Sigmoid colon (tissue), 7 donors: ENCODE results near the gene KCNAB2. TPM values are rescaled to one million over a fixed set of nuclear protein-coding genes. Genes with fewer than 3 reads are reported as not detected.
A peak's percentile ranks its signal among the peaks of the same experiment; 100 is the strongest.

Source experiments
- DNase-seq: peaks from one replicate; pipeline ENCODE4 v3.0.0-alpha.2; 2019
- H3K27ac ChIP-seq, 4 donors: fragments of 200-600 bp; sonication (generic); one replicate each; pipeline ENCODE4 v1.5.1; 2016 to 2019; ENCODE audit warnings: mild to moderate bottlenecking in 1 of 4
- H3K27me3 ChIP-seq, 3 donors: fragments of 200-600 bp; sonication (generic); one replicate each; pipeline ENCODE4 v1.5.1; 2019; ENCODE audit warnings: mild to moderate bottlenecking in 1 of 3
- H3K36me3 ChIP-seq, 4 donors: fragments of 200-600 bp; sonication (generic); one replicate each; pipeline ENCODE4 v1.5.1; 2016 to 2019
- H3K4me1 ChIP-seq, 4 donors: fragments of 200-600 bp; sonication (generic); one replicate each; pipeline ENCODE4 v1.5.1; 2017 to 2019
- H3K4me3 ChIP-seq, 4 donors: fragments of 200-600 bp; sonication (generic); one replicate each; pipeline ENCODE4 v1.5.1; 2017 to 2019; ENCODE audit warnings: mild to moderate bottlenecking in 2 of 4, moderate library complexity in 1 of 4
- H3K9me3 ChIP-seq, 4 donors: fragments of 200-600 bp in 3 of 4; sonication (generic) in 3 of 4; one replicate each; pipeline versions ENCODE4 v1.5.1 to v1.6.1; 2013 to 2019
- CTCF ChIP-seq, 4 experiments: fragments of 450-650 bp in 3 of 4; fragments of 200-600 bp in 1 of 4; IDR thresholded peaks; one replicate each; pipeline ENCODE4 v1.5.1; 2016 to 2019; ENCODE audit warnings: antibody characterized with exemption in 4 of 4, mild to moderate bottlenecking in 3 of 4, moderate library complexity in 2 of 4
- EP300 ChIP-seq, 4 donors: sonication (generic); formaldehyde crosslinking; IDR thresholded peaks; one replicate each; pipeline ENCODE4 v1.6.1; 2017; ENCODE audit warnings: antibody characterized with exemption in 4 of 4
- POLR2A ChIP-seq, 2 donors: fragments of 450-650 bp; IDR thresholded peaks; one replicate each; pipeline ENCODE4 v1.6.1; 2016; ENCODE audit warnings: antibody characterized with exemption in 2 of 2, mild to moderate bottlenecking in 2 of 2, moderate library complexity in 2 of 2
- POLR2AphosphoS5 ChIP-seq, 4 donors: sonication (generic); formaldehyde crosslinking; IDR thresholded peaks; one replicate each; pipeline ENCODE4 v1.6.1; 2017; ENCODE audit warnings: antibody characterized with exemption in 4 of 4
- WGBS, 2 donors: extraction: QIAGEN DNeasy Blood & Tissue Kit; methylation state at CpG; one replicate each; pipeline ENCODE4 v1.1.7; 2013; 5-methylcytosine and 5-hydroxymethylcytosine counted together
- intact Hi-C: fragments of 100-400 bp; cut with DNase I; formaldehyde crosslinking; loops from one replicate; pipeline ENCODE4 v1.15.1; 2023
- polyA plus RNA-seq, 3 donors: library from polyadenylated mRNA; stranded (reverse); fragments of 200-250 nt; gene quantifications; one replicate each; pipeline ENCODE4 v1.2.3, GENCODE V29; 2013
- total RNA-seq, 4 donors: library from RNA; depleted of rRNA; stranded (reverse); fragments of >200 nt; gene quantifications; one replicate each; pipeline ENCODE4 v1.1.0, GENCODE V29; 2016
- donor health status: healthy with polysubstance abuse.
- donor health status: Bipolar disorder and iron deficiency.
- donor health status: healthy.

KCNAB2 gene
- total and polyA plus RNA-seq, 7 donors: 3.0 to 23.5 (median 7.7) TPM

- Histone ChIP-seq H3K27me3 (peaks cover 0 to 27% (median 2%) of the 10 kb centered on the region in 3 donors), H3K9me3 (no peaks in the 10 kb centered on the region), H3K27ac (peak overlapping the region in 2 of 4 donors; percentile 20 to 28), H3K4me1 (no peaks in the 10 kb centered on the region), H3K4me3 (peak overlapping the region in 3 of 4 donors; percentile 2 to 34 (median 23)), H3K36me3 (no peaks in the 10 kb centered on the region)
- TF ChIP-seq POLR2A (IDR thresholded peaks at IDR 0.05) (no peak), POLR2AphosphoS5 (IDR thresholded peaks at IDR 0.05) (peak in 3 of 4 donors; percentile 17 to 50 (median 43)), CTCF (IDR thresholded peaks at IDR 0.05) (no peak), EP300 (IDR thresholded peaks at IDR 0.05) (no peak)
- 21 to 23% methylated on average over 34 of the region's 34 CpGs for WGBS, 2 donors
- peak; percentile 83 for DNase-seq
- intact Hi-C loops: no loop called here
These were observed 19.4 kb upstream of the KCNAB2 start for GRCh38 chr1:6026095-6026809.

GRCh38 chr1:6027591-6027990, 18.1 kb upstream of the KCNAB2 start:
- intact Hi-C loops: no loop called here
- no peaks in the 10 kb centered on the region for H3K9me3 ChIP-seq
- peaks cover 0 to 27% (median 2%) of the 10 kb centered on the region in 3 donors for H3K27me3 ChIP-seq
- H3K4me3 ChIP-seq: peak overlapping the region in 1 of 4 donors; percentile 34
- TF ChIP-seq EP300 (IDR thresholded peaks at IDR 0.05) (no peak), POLR2AphosphoS5 (IDR thresholded peaks at IDR 0.05) (no peak), CTCF (IDR thresholded peaks at IDR 0.05) (no peak), POLR2A (IDR thresholded peaks at IDR 0.05) (no peak)
- no peaks in the 10 kb centered on the region for H3K4me1 ChIP-seq
- DNase-seq: no peak
- WGBS, 2 donors: 46 to 66% methylated on average over 10 of the region's 10 CpGs
- no peaks in the 10 kb centered on the region for H3K36me3 ChIP-seq
- peak overlapping the region in 1 of 4 donors; percentile 34 for H3K27ac ChIP-seq

GRCh38 chr1:6028042-6028850, 17.4 kb upstream of the KCNAB2 start:
- TF ChIP-seq CTCF (IDR thresholded peaks at IDR 0.05) (no peak), EP300 (IDR thresholded peaks at IDR 0.05) (no peak), POLR2A (IDR thresholded peaks at IDR 0.05) (no peak), POLR2AphosphoS5 (IDR thresholded peaks at IDR 0.05) (no peak)
- Histone ChIP-seq H3K4me1 (no peaks in the 10 kb centered on the region), H3K27ac (no peak overlapping the region), H3K9me3 (no peaks in the 10 kb centered on the region), H3K27me3 (peaks cover 0 to 27% (median 2%) of the 10 kb centered on the region in 3 donors), H3K4me3 (peak overlapping the region in 1 of 4 donors; percentile 34), H3K36me3 (no peaks in the 10 kb centered on the region)
- 61 to 78% methylated on average over 19 of the region's 19 CpGs for WGBS, 2 donors
- intact Hi-C loops: no loop called here
- DNase-seq: no peak

- H3K36me3 ChIP-seq: no peaks in the 10 kb centered on the region
- no peaks in the 10 kb centered on the region for H3K4me1 ChIP-seq
- H3K27ac ChIP-seq: no peak overlapping the region
- intact Hi-C loops: no loop called here
- 87 to 95% methylated on average over 5 of the region's 5 CpGs for WGBS, 2 donors
- no peaks in the 10 kb centered on the region for H3K9me3 ChIP-seq
- peaks cover 0 to 25% (median 2%) of the 10 kb centered on the region in 3 donors for H3K27me3 ChIP-seq
- no peak overlapping the region for H3K4me3 ChIP-seq
- no peak for TF ChIP-seq POLR2A (IDR thresholded peaks at IDR 0.05)
- no peak for TF ChIP-seq POLR2AphosphoS5 (IDR thresholded peaks at IDR 0.05)
- no peak for TF ChIP-seq EP300 (IDR thresholded peaks at IDR 0.05)
- no peak for TF ChIP-seq CTCF (IDR thresholded peaks at IDR 0.05)
- no peak for DNase-seq
These were observed 16.3 kb upstream of the KCNAB2 start for GRCh38 chr1:6029351-6029750.
